Stimulated activated CD4-positive, alpha-beta T cell treated with anti-CD3 and anti-CD28 coated beads, Interleukin-12 subunit alpha, Interleukin-12 subunit beta, amount 100 ng/mL, for 4 hours (primary cell): ENCODE measurements around the gene ARRDC3.
"Not testable (repeated sequence)": the region's sequence is repeated elsewhere in the genome, so short reads cannot be mapped to it uniquely, and the experiment has no call there.

Experiments used
- DNase-seq: peaks from one replicate; pipeline ENCODE4 v3.0.0-alpha.2; 2020

ARRDC3 gene, protein sequence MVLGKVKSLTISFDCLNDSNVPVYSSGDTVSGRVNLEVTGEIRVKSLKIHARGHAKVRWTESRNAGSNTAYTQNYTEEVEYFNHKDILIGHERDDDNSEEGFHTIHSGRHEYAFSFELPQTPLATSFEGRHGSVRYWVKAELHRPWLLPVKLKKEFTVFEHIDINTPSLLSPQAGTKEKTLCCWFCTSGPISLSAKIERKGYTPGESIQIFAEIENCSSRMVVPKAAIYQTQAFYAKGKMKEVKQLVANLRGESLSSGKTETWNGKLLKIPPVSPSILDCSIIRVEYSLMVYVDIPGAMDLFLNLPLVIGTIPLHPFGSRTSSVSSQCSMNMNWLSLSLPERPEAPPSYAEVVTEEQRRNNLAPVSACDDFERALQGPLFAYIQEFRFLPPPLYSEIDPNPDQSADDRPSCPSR

DNA sequence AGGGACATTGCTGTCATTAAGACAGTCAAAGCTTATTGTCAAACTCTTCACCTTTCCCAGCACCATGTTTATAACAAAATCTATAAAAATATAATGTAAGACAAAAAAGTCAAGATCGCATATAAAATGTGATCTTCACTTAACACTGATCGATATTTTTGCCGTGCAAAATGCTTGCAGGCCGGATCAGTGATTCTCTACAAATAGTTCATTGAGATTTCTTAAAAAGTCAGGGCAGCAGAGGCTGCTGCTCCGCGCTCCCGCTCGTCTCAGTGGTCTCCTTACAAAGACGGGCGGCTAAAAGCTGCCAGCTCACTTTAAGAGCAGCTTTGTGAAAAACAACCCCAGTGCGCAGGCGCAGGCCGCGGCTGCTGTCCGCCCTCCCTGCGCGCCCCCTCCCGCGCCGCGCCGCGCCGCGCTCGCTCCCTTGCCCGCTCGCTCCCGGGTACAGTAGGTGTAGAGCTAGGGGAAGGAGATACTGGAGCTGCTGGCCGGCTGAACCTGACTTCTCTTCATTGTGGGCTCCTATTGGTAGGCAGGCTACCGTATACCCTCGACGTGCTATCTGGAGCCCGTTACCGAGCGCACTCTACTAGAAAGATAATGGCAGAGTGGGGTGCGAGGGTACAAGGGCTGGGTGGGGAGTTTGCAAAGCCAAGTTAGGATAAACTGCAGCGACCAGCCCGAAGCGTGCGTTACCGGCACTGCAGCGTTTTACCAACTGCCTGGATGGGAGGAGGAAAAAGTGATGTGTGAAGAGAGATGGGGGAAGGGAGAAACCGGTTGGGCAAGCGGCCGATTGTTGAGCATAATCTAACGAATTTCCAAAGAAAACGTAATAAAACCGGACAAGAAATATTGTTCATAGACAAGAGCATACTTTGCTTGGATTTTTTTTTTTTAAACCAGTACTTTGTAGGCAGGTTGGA lies at the start of gene ARRDC3:
Gene ARRDC3 (minus strand): TSS at position 291 of the 929 bp plus-strand sequence. CDS start 225 bp downstream, at position 66.
- DNase-seq = peak; percentile 96

- no peak for DNase-seq
Observed at GRCh38 chr5:91430949-91431348, 47.8 kb upstream of the ARRDC3 start.

GRCh38 chr5:91424638-91425436 lies 41.7 kb upstream of the ARRDC3 start:
- DNase-seq = no peak

- DNase-seq = no peak
Observed at GRCh38 chr5:91423871-91424270, 40.8 kb upstream of the ARRDC3 start.

DNA sequence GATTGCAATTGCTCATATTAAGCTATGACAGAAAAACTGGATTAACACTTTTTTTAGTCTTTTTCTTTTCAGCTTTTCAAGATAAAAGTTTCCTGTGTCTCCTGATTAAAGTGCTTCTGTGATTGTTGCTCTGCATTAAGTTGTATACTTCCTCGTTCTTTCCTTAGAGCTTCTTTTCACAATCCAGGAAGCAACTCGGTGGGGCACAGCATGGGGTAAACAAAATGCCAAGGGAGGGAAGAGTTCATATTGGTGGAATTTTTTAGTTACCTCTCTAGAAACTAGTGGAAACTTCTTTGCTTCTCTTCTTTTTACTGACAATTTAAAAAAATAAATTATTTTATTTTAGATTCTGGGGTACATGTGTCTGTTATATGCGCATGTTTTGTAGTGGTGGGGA lies 37.8 kb upstream of the ARRDC3 start:
- DNase-seq = no peak

GRCh38 chr5:91419571-91420537 lies 36.7 kb upstream of the ARRDC3 start:
- peak; percentile 62 for DNase-seq

- DNase-seq = no peak
Observed at GRCh38 chr5:91419136-91419535, 36.0 kb upstream of the ARRDC3 start.

- no peak for DNase-seq
Observed at GRCh38 chr5:91418158-91418557, 35.0 kb upstream of the ARRDC3 start.

DNA sequence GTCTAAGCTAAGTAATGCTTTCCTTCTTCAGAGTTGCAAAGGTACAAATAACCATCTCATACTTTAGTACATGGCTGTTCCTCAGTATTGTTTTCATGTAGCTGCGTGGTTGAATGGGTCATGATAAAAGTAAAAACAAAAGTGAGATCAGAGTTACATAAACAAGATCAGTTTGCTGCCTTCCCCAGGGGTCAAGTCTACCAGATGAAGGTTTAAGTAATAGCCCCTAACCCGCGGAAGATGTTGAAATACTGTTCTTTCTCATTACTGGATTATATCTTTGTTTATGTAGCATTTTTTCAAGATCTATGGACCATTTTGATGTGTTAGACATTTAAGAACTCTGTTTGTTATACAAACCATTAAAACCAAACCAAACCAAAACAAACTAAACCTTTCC lies 34.1 kb upstream of the ARRDC3 start:
- no peak for DNase-seq

- no peak for DNase-seq
Observed at GRCh38 chr5:91416491-91416890, 33.4 kb upstream of the ARRDC3 start.

- DNase-seq = no peak
Observed at GRCh38 chr5:91409304-91409703, 26.2 kb upstream of the ARRDC3 start.

DNA sequence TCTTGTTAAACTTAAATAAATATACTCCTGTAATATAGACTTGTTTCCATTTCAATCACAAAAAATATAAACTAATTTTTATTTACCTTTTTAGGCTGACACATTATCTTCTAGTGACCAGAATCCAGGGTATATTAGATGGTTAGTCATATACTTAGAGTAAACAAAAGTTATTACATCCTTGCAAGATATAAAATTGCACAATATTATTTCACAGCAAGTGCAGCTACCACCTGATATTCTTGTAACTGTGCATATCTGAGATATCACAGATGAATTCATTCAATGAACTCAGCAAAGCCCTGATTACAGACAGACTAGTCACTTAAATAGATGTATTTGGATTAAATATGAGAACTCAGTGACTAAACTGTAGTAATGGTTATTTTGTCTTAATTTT lies 25.6 kb upstream of the ARRDC3 start:
- no peak for DNase-seq

- no peak for DNase-seq
Observed at GRCh38 chr5:91407204-91407603, 24.1 kb upstream of the ARRDC3 start.

DNA sequence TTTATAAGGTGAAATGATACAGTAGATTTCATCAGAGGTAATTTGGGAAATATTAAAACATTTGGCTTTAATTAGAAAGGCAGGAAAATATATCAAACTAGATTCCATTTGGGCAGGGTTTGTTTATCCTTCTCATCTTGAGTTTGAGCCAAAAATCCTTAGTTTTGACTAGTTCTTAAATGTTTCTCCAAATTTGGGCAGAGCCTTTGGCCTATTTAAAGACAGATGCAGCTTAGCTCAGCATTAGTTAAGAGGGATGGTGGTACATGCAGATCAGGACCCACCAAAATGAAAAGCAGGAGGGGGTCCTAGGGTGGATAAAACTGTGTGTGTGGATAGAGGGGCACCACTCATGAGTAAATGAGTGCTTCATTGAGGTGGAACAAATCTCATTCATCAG lies 20.3 kb upstream of the ARRDC3 start:
- no peak for DNase-seq

DNA sequence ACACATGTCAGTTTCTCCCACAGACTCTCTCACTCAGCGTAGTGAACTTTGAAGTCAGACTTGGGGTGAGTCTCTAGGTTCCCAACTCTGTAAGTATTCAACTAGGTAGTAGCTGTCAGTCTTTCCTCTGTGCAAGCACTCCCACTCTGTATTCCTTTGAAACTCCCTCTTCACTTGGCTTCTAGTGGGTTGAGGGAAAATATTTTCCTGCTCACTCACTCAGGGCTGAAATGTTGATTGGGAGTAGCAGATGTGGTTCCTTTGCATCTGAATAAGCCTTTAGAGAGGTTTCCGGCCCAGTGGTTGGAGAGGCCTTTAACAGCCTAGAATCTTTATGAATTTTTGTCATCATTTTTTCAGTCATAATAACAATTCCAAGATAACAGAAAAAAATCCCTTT lies 18.1 kb upstream of the ARRDC3 start:
- DNase-seq = no peak

DNA sequence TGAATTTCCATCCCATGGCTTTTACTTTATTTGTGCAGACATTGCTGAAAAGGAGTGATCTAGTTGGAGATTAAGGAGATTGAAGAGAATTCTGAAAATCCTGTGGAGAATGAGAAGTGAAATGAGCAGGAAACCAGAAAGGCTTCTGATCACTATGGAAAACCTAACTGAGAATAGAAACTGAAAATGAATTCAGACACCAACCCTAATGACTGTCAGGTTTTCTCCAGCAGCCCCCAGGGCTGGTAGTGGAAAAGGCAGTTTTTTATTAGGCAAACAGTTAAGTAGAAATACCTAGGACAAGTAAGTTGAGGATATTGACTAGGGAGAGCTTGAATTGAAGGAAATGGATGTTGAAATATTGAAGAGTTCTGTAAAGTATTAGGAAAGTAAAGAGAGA lies 14.7 kb upstream of the ARRDC3 start:
- DNase-seq = no peak

- DNase-seq = no peak
Observed at GRCh38 chr5:91390268-91390667, 7.2 kb upstream of the ARRDC3 start.

DNA sequence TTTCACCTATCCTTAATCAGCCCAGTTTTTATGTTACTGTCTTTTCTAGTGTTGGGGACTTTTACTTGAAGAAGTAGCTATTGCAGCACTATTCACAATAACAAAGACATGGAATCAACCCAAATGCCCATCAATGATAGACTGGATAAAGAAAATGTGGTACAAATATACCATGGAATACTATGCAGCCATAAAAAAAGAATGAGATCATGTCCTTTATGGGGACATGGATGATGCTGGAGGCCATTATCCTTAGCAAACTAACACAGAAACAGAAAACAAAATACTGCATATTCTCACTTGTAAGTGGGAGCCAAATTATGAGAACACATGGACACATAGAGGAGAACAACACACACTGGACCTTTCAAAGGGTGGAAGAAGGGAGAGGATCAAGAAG lies 6.4 kb upstream of the ARRDC3 start:
- not testable (repeated sequence) for DNase-seq

DNA sequence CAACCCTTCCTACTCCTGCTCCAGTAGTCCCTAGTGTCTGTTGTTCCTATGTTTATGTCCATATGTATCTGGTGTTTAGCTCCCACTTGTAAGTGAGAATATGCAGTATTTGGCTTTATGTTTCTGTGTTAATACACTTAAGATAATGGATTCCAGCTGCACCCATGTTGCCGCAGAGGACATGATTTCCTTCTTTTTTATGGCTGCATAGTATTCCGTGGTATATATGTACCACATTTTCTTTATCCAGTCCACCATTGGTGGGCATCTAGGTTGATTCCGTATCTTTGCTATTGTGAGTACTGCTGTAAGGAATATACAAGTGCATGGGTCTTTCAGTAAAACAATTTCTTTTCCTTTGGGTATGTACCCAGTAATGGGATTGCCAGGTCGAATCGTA lies 5.2 kb upstream of the ARRDC3 start:
- no peak for DNase-seq

DNA sequence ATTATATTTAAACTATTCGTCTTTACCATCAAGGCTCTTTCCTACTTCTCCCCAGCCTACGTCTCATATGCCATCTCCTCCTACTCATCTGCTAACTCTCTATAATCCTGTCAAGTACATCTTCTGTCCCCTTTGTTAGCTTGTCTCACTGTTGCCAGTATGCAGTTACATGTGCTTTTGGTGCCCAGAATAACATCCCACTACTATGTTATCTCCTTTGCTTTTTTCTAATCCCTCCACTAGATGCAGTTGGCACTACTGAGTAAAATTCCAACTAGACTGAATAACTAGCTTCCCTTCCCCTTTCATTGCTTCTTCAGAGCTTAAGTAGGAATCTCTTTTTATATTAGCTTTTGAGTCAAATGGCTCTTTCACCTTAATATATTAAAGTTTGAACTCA lies 3.0 kb upstream of the ARRDC3 start:
- DNase-seq = no peak

DNA sequence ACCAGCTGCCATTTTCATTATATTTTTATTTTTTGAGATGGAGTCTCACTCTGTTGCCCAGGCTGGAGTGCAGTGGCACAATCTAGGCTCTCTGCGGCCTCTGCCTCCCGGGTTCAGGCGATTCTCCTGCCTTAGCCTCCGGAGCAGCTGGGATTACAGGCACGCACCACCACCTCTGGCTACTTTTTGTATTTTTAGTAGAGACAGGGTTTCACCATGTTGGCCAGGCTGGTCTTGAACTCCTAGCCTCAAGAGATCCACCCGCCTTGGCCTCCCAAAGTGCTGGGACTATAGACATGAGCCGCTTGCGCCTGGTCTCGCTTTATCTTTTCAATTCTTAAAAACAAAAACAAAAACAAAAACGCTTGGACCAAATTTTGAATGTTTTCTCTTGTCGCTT lies 2.5 kb upstream of the ARRDC3 start:
- DNase-seq = not testable (repeated sequence)
